Transverse colon (tissue), 4 donors: ENCODE results near the gene GRHPR.

Experiments used
- POLR2A ChIP-seq: fragments of 450-650 bp; IDR thresholded peaks from one replicate; pipeline ENCODE4 v1.6.1; 2016; ENCODE audit warnings: antibody characterized with exemption, mild to moderate bottlenecking, moderate library complexity
- POLR2AphosphoS5 ChIP-seq, 3 donors: sonication (generic); formaldehyde crosslinking; IDR thresholded peaks; one replicate each; pipeline ENCODE4 v1.6.1; 2016; ENCODE audit warnings: antibody characterized with exemption in 3 of 3
- TF ChIP-seq, protein P1 (sequence below), 5 experiments: fragments of 200-600 bp in 3 of 5; fragments of 450-650 bp in 2 of 5; sonication (generic) in 3 of 5; IDR thresholded peaks; 1 replicate in 2 of 5; 2 replicates in 3 of 5; pipeline ENCODE4 v1.5.1; 2016 to 2017; ENCODE audit warnings: antibody characterized with exemption in 5 of 5, inconsistent platforms in 3 of 5, mild to moderate bottlenecking in 2 of 5, moderate library complexity in 1 of 5

DNA sequence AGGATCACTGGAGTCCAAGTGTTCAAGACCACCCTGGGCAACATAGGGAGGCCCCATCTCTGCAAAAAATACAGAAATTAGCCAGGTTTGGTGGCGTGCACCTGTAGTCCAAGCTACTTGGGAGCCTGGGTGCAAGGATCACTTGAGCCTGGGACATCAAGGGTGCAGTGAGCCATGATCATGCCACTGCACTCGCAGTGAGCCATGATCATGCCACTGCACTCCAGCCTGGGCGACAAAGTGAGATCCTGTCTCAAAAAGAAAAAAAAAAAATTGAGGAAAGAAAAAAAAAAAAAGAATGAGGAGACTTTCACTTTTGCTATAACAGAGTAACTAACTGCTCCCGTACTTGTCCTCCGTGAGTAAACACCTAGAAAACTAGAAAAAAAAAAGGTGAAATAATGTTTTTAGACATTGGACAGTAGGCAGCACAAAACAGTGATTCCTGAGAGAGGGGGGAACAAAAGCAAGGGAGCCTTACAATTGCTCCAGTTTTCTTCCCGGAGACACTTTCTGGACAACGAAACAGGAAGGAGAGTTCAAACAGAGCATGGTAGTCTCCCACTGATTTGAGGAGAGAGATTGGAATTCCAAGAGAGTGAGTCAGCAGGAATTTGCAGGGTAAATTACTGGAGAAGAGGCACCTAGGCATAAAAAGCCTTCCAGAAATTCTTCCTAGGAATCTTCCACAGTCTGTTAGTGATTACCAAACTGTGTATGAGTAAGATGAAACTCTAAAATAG lies 49.6 kb downstream of the GRHPR start:
- TF ChIP-seq, protein P1, sequence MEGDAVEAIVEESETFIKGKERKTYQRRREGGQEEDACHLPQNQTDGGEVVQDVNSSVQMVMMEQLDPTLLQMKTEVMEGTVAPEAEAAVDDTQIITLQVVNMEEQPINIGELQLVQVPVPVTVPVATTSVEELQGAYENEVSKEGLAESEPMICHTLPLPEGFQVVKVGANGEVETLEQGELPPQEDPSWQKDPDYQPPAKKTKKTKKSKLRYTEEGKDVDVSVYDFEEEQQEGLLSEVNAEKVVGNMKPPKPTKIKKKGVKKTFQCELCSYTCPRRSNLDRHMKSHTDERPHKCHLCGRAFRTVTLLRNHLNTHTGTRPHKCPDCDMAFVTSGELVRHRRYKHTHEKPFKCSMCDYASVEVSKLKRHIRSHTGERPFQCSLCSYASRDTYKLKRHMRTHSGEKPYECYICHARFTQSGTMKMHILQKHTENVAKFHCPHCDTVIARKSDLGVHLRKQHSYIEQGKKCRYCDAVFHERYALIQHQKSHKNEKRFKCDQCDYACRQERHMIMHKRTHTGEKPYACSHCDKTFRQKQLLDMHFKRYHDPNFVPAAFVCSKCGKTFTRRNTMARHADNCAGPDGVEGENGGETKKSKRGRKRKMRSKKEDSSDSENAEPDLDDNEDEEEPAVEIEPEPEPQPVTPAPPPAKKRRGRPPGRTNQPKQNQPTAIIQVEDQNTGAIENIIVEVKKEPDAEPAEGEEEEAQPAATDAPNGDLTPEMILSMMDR (IDR thresholded peaks at IDR 0.05) = no peak
- TF ChIP-seq POLR2AphosphoS5 (IDR thresholded peaks at IDR 0.05) = no peak
- no peak for TF ChIP-seq POLR2A
